Measurements from ENCODE around the gene CAPN14. TPM values are rescaled to one million over a fixed set of nuclear protein-coding genes. Genes with fewer than 3 reads are reported as not detected.

Gene CAPN14
- total and polyA plus RNA-seq, 4 donors: 0.03 to 0.26 (median 0.14) TPM

DNA sequence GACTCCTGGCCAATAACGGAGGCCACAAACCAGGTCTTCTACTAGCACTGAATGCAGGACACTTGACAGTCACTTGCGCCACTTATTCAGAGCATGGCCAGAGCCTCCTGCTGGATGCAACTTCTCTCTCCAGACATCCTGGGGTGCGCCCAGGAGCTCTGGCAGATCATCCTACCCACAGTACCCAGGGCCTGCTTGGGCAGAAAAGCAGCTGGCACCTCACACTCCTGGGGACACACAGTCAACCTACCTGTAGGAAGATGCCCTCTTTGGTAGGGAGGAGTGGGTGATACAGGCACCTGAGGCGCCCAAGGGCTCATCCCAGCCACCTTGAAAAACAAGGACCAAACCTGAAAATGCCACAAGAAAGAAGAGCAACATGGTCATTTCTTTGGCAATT lies 92.4 kb downstream of the CAPN14 start:
- no peak overlapping the region for H3K4me3 ChIP-seq

More for the DNA sequence above, 92.4 kb downstream of the CAPN14 start:
- Histone ChIP-seq H3K27ac (ENCODE audit: low read depth in 1 of 2, low read length in 1 of 2) (no peak overlapping the region), H3K36me3 (ENCODE audit: control insufficient read depth in 4 of 4, insufficient read depth in 4 of 4, low read length in 4 of 4) (no peaks in the 10 kb centered on the region), H3K4me1 (ENCODE audit: control insufficient read depth in 5 of 5, insufficient read depth in 5 of 5, low read length in 5 of 5) (no peaks in the 10 kb centered on the region), H3K9ac (ENCODE audit: insufficient read depth in 1 of 2, low read length in 2 of 2) (no peak overlapping the region), H3K9me3 (ENCODE audit: control insufficient read depth in 4 of 4, insufficient read depth in 3 of 4, low read length in 3 of 4) (no peaks in the 10 kb centered on the region), H3K27me3 (ENCODE audit: control insufficient read depth in 3 of 3, insufficient read depth in 3 of 3, low read length in 2 of 3) (no peaks in the 10 kb centered on the region)
- ATAC-seq (ENCODE audit: insufficient read depth, low FRiP score): no peak
- WGBS, 2 donors: 90 to 97% methylated on average over 4 of the region's 4 CpGs
- DNase-seq: no peak
- TF ChIP-seq, protein P1, sequence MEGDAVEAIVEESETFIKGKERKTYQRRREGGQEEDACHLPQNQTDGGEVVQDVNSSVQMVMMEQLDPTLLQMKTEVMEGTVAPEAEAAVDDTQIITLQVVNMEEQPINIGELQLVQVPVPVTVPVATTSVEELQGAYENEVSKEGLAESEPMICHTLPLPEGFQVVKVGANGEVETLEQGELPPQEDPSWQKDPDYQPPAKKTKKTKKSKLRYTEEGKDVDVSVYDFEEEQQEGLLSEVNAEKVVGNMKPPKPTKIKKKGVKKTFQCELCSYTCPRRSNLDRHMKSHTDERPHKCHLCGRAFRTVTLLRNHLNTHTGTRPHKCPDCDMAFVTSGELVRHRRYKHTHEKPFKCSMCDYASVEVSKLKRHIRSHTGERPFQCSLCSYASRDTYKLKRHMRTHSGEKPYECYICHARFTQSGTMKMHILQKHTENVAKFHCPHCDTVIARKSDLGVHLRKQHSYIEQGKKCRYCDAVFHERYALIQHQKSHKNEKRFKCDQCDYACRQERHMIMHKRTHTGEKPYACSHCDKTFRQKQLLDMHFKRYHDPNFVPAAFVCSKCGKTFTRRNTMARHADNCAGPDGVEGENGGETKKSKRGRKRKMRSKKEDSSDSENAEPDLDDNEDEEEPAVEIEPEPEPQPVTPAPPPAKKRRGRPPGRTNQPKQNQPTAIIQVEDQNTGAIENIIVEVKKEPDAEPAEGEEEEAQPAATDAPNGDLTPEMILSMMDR (IDR thresholded peaks at IDR 0.05; ENCODE audit: control extremely low read depth, extremely low read depth): no peak

Small RNAs within 50 kb of the gene (small RNA-seq; reads per million reads assigned to genes)
- not detected for gene RNA5SP90 (ENCODE audit: low replicate concordance)

Other genes starting within 250 kb of the CAPN14 start
- gene GALNT14, start 79.1 kb downstream of the CAPN14 start, total RNA-seq: 1 to 10 TPM; 2.1 to 2.8 TPM
- gene GALNT14, start 79.1 kb downstream of the CAPN14 start, polyA plus RNA-seq: 1 to 10 TPM in 1 of 2 donors, under 1 TPM in 1; 0.85 to 2.8 TPM
- gene EHD3, start 16.6 kb upstream of the CAPN14 start, total RNA-seq: 1 to 10 TPM; 5.8 to 9.5 TPM
- 1 to 10 TPM; 1.5 to 4.3 TPM for gene EHD3, start 16.6 kb upstream of the CAPN14 start, polyA plus RNA-seq
- 1 to 10 TPM in 1 of 2 donors, under 1 TPM in 1; 0.71 to 1.5 TPM for gene XDH, start 197.2 kb upstream of the CAPN14 start, total RNA-seq
- gene XDH, start 197.2 kb upstream of the CAPN14 start, polyA plus RNA-seq: under 1 TPM; 0.12 to 0.48 TPM

Data from lung (tissue), 13 donors.